HFF-Myc (cell line): ENCODE results near the gene FAM53B.

Source experiments
- DNase-seq: peaks from one replicate; pipeline ENCODE4 v3.0.0-alpha.2; 2011; ENCODE audit warnings: low read depth; ENCODE audit errors: extremely low read depth
- H3K4me3 ChIP-seq: replicated peaks from 2 replicates; pipeline ENCODE4 v1.5.1; 2011; ENCODE audit warnings: low read depth, mild to moderate bottlenecking, control low read depth, low read length
- TF ChIP-seq, protein P1 (sequence below): IDR thresholded peaks from 2 replicates; pipeline ENCODE4 v1.5.1; 2012; ENCODE audit warnings: mild to moderate bottlenecking, low read depth, low read length, control low read depth; ENCODE audit errors: missing control alignments

FAM53B gene

DNA sequence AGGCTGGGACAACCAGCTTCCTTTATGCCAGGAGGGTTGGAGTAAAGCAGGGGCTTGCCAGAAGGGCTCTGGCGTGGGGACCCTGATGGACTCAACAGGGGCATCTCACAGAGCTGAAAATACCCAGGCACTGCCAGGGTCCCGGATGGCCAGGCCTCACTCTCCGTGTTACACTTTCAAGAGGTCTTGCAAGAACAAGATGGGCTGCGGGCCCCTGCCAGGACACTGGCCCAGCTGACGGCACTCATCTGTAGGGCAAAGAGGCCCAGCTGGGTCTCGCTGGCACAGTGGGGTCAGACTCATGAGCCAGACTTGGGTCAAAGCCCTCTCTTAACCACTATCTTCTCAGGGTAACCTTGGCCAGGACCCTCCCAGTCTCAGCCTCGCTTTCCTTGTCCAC, 90.9 kb downstream of the FAM53B start:
- TF ChIP-seq, protein P1, sequence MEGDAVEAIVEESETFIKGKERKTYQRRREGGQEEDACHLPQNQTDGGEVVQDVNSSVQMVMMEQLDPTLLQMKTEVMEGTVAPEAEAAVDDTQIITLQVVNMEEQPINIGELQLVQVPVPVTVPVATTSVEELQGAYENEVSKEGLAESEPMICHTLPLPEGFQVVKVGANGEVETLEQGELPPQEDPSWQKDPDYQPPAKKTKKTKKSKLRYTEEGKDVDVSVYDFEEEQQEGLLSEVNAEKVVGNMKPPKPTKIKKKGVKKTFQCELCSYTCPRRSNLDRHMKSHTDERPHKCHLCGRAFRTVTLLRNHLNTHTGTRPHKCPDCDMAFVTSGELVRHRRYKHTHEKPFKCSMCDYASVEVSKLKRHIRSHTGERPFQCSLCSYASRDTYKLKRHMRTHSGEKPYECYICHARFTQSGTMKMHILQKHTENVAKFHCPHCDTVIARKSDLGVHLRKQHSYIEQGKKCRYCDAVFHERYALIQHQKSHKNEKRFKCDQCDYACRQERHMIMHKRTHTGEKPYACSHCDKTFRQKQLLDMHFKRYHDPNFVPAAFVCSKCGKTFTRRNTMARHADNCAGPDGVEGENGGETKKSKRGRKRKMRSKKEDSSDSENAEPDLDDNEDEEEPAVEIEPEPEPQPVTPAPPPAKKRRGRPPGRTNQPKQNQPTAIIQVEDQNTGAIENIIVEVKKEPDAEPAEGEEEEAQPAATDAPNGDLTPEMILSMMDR, result no peak
- no peak for DNase-seq
- H3K4me3 ChIP-seq, result no peak overlapping the region

DNA sequence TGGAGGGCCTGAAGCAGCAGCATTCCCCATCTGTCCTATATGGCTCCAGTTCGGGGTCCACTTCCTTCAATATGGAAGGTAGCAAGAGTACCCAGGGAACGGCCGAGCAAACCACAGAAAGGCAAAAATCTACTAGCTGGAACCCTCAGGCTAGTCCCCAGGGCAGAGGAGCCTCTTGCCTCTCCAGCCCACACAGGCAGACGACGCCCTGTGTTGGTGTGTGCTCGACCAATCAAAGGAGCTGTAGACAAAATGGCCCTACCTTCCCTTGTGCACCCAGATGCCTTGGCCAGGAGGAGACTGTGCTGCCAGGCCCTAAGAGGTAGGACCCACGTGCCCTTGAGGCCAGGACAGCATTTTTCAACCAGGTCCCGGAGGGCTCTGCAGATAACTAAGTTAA, 91.5 kb downstream of the FAM53B start:
- TF ChIP-seq, protein P1, result no peak
- H3K4me3 ChIP-seq, result no peak overlapping the region
- no peak for DNase-seq

DNA sequence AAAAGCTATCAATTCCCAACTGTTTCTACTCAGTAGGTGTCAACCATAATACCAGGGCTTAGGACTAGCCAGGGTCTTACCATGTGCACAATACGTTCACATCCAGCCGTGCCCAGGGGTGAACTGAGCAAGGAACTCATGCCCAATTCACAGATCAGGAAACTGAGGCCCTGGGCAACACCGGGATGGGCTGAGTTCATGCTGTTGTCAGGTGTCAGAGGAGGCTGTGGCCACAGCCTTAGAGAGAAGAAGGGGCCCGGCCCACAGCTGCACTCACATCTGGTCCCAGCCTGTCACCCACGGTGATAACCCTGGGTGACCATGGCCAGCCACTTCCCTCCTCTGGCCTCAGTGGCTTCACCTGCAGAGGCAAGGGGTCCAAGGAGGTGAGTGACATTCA, 92.0 kb downstream of the FAM53B start:
- TF ChIP-seq, protein P1, result no peak
- no peak for DNase-seq
- no peak overlapping the region for H3K4me3 ChIP-seq

DNA sequence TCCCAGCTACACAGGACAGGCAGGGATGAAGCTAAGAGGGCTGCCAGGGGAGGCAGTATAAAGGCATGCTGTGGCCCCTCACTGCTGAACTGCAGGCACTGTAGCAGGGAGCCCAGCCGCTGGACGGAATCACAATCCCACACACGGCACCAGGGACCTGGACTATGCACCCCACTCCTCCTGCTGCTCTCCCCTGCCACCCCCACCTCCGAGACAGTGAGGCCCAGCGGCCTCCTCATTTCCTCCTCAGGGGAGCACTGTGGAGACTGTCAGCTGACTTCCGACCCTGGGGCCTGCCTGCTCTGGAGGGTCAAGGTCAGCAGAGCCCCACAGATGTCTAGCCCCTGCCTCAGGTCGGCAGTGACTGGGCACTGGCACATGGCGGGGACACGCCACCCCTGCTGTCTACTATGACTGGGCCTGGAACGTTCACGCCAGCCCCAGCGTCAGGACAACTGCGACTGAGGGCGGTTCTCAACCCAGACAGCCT, 92.7 kb downstream of the FAM53B start:
- no peak overlapping the region for H3K4me3 ChIP-seq
- no peak for DNase-seq
- TF ChIP-seq, protein P1, result no peak

DNA sequence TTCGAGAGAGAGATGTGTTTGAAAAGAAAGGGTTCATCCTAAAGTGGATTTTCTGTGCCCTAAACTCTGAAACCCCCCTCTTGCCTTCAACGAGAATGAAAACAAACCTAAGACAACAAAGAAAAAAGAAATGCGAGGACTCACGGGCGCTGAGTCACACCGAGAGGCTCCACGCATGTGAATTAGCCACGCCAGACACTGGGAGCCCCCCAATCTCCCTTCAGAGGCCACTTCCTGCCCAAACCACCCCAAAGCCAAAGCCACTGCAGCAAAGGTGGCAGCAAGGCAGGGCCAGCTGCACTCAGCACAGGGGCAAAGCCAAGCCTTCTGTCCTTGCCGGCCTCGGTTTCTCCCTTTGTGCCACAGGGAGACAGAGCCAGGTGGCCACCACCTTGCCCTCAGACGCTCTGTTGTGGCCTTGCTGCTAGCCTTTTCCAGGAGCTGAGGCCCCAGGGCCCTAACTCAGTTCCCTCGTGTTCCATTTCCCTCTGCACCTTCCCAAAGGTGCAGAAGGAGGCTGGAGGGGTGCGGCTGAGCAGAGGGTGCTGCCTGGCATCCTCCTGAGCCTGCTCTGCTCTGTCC, 93.3 kb downstream of the FAM53B start:
- no peak overlapping the region for H3K4me3 ChIP-seq
- TF ChIP-seq, protein P1, result no peak
- DNase-seq, result no peak

DNA sequence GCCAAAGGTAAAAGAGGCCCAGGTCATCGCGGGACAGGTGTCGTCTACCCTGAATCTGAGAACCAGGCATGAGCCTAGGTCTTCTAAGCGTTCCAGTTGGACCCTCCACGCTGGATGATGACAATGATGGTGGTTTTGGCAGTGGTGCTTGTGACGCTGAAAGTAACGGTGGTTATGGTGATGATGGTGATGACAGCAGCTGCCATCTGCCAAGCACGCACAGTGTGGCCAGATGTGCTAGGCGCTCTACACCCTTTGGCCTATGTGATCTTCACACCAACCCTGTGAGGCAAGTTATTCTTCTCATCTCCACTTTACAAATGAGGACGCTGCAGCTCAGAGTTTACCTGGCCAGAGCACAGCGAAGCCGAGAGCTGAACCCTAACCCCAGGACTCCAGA, 93.9 kb downstream of the FAM53B start:
- no peak overlapping the region for H3K4me3 ChIP-seq
- TF ChIP-seq, protein P1, result no peak
- no peak for DNase-seq

DNA sequence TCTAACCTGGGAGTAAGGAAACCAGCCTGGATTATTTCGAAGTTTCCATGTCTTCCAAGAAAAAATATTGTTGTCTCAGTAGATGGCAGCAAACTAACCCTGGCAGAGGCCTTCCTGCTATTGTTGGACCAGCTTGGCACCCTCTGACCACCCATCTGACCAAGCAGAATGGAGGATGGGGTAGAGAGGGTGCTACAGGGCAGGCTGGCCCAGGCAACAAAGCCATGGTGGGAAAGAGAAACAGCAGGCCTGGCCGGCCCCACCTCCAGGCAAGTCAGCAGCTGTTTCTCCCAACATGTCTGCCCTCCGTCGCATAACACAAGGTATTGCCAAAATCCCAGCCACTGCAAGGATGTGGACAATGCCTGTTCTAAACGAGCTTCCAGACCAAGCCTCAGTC, 95.0 kb downstream of the FAM53B start:
- no peak overlapping the region for H3K4me3 ChIP-seq
- no peak for DNase-seq

More for the DNA sequence above, 95.0 kb downstream of the FAM53B start:
- TF ChIP-seq, protein P1, result no peak
